GM19467 (cell line): Measurements from ENCODE around the gene SGK1.

ENCODE experiments used
- ATAC-seq: cut with Tn5 transposase; IDR thresholded peaks from one replicate; pipeline ENCODE4 v1.9.1; 2021; ENCODE audit warnings: mild to moderate bottlenecking, moderate library complexity; ENCODE audit not compliant: unreplicated experiment

The SGK1 gene

DNA sequence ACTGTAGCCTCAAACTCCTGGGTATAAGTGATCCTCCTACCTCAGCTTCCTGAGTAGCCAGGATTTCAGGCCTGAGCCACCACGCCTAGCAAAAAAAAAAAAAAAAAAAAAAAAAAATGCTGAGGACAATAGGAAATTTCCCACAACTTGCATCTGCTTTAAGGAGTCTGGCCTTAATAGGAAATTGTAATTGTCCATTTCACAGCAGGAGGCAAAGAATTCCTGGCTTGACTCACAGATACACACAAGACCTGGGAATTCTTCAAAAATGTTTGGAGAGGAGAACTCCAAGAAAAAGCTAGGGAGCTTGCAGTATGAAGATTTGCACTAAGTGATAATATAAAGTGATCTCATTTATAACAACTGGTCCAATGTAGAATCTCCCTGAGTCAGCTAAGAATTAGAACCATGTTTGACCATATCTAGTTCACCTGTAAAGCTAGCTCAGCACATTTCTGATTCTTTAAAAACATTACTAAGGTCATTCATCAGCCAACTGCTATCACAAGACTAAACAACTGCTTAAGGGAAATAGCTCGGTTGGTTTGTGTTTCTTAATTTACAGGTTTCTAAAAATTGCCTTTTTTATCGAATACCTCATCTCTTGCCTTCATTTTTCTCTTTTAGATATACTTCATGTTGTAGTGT, 185.3 kb downstream of the SGK1 start:
- no peak for ATAC-seq

GRCh38 chr6:134131530-134132139, 186.3 kb downstream of the SGK1 start:
- no peak for ATAC-seq

DNA sequence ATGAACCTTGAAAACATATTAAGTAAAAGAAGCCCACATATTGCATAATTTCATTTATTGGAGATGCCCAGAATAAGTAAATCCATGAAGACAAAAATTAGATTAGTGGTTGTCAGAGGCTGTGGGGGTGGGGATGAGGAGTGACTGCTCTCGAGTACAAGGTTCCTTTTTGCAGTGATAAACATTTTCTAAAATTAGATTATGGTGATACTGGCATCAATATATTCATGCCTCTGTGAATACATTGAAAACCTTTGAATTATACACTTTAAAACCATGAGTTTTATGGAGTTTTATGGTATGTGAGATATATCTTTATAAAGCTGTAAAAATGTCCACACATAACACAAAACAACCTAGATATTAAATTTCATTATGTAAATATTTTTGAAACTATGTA, 189.8 kb downstream of the SGK1 start:
- ATAC-seq: no peak

DNA sequence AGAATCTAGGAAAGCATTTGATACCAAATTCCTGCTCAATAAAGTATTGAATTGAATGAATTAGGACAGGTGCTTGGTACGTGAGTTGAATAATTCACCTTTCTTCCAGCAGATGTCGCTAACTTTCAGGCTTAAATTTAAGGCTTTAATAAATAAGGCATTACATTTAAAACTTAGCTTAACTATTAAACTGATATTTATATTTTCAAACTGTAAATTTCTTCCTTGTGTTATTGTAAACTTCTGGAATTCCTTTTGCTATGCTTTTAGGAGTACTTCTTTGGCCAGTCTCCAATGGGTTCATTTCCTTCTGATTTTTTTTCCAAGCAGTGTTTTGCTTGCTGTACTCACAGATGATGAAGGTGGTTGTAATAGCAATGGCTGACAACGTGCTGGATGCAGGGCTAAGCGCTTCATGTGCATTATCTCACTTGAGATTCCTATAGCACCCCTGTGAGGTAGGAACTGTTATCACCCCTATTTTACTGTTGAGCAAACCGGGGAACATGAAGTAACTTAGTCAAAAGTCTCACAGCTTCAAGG, 194.2 kb downstream of the SGK1 start:
- ATAC-seq: no peak

DNA sequence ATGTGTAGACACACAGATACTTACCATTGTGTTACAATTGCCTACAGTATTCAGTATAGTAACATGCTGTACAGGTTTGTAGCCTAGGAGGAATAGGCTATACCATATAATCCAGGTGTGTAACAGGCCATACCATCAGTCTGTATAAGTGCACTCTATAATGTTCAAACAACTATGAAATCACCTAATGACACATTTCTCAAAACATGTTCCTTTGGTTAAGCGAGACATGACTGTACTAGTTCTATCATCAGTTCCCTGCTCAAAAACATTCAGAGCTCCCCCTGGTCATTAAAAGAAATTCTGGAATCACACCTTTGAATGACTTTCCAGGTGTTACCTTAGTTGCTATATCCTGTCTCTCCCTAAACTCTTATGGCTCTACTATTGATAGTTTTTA, 195.1 kb downstream of the SGK1 start:
- no peak for ATAC-seq

DNA sequence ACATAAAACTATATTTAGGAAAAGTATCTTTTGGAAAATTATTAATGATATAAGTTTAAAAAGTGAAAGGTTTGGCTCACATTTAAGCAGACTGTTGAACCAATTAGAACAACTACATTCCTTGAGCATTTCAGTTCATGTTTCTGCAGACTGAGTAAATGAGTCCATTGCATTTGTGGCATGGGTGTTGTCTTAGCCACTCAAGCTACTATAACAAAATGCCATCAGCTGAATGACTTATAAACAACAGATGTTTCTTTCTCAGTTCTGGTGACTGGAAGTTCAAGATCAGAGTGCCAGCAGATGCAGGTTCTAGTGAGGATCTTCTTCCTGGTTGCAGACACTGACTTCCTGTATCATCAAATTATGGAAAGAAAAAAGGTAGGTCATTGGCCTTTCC, 198.4 kb downstream of the SGK1 start:
- no peak for ATAC-seq
